DMS 273 treated with DMSO at 0.1 percent for 48 hours (cell line): ENCODE measurements around the gene VKORC1.
"Not testable (repeated sequence)": the region's sequence is repeated elsewhere in the genome, so short reads cannot be mapped to it uniquely, and the experiment has no call there.

Source experiments
- DNase-seq: peaks from one replicate; lab custom pipeline; 2025; lab: John Stamatoyannopoulos, UW

Gene VKORC1

GRCh38 chr16:31094424-31095120 is at the start of gene VKORC1:
Gene VKORC1 (minus strand): TSS chr16:31094797. CDS start chr16:31094729, 68 bp downstream.
- DNase-seq = peak; percentile 98

- no peak for DNase-seq
Observed at GRCh38 chr16:31143694-31144148, 49.1 kb upstream of the VKORC1 start.

- DNase-seq = no peak
Observed at GRCh38 chr16:31143011-31143693, 48.6 kb upstream of the VKORC1 start.

- peak; percentile 98 for DNase-seq
Observed at GRCh38 chr16:31142109-31143010, 47.8 kb upstream of the VKORC1 start.

- peak; percentile 67 for DNase-seq
Observed at GRCh38 chr16:31141489-31142108, 47.0 kb upstream of the VKORC1 start.

GRCh38 chr16:31141071-31141469 is 46.5 kb upstream of the VKORC1 start:
- DNase-seq = not testable (repeated sequence)

GRCh38 chr16:31138621-31139578 is 44.3 kb upstream of the VKORC1 start:
- DNase-seq = no peak

GRCh38 chr16:31136822-31137499 is 42.4 kb upstream of the VKORC1 start:
- not testable (repeated sequence) for DNase-seq

- DNase-seq = no peak
Observed at GRCh38 chr16:31136287-31136662, 41.7 kb upstream of the VKORC1 start.

GRCh38 chr16:31135535-31136286 is 41.1 kb upstream of the VKORC1 start, which contains the start of gene PRSS8:
Gene PRSS8 (minus strand): TSS chr16:31135727. CDS start chr16:31135498, 229 bp downstream.
- no peak for DNase-seq

GRCh38 chr16:31134625-31135534 is 40.3 kb upstream of the VKORC1 start:
- DNase-seq = peak; percentile 12

- DNase-seq = no peak
Observed at GRCh38 chr16:31134091-31134571, 39.5 kb upstream of the VKORC1 start.

GRCh38 chr16:31133046-31133501 is 38.5 kb upstream of the VKORC1 start:
- DNase-seq = no peak

GRCh38 chr16:31132303-31132979 is 37.8 kb upstream of the VKORC1 start:
- DNase-seq = no peak

- DNase-seq = no peak
Observed at GRCh38 chr16:31131841-31132271, 37.3 kb upstream of the VKORC1 start.

- no peak for DNase-seq
Observed at GRCh38 chr16:31131416-31131815, 36.8 kb upstream of the VKORC1 start.

GRCh38 chr16:31130899-31131298 is 36.3 kb upstream of the VKORC1 start:
- no peak for DNase-seq
